ENCODE measurements around the gene MPV17. TPM values are rescaled to one million over a fixed set of nuclear protein-coding genes. Genes with fewer than 3 reads are reported as not detected.

The MPV17 gene
- total and polyA plus RNA-seq, 2 donors (not counting 1 experiment from before 2014, with no cell fraction given): 103 to 137 TPM

Other genes starting within 250 kb of the MPV17 start
- 0.39 and 0.52 TPM in 2 replicates for gene EMILIN1, start 244.5 kb downstream of the MPV17 start, total RNA-seq
- 0.24 and 0.27 TPM in 2 replicates for gene EMILIN1, start 244.5 kb downstream of the MPV17 start, polyA plus RNA-seq
- 4.0 and 5.5 TPM in 2 replicates for gene KHK, start 236.3 kb downstream of the MPV17 start, total RNA-seq
- gene KHK, start 236.3 kb downstream of the MPV17 start, polyA plus RNA-seq: 3.3 and 3.8 TPM in 2 replicates
- gene CGREF1, start 204.0 kb downstream of the MPV17 start, total RNA-seq: not detected in 2 replicates
- not detected in 2 replicates for gene CGREF1, start 204.0 kb downstream of the MPV17 start, polyA plus RNA-seq
- gene ABHD1, start 199.3 kb downstream of the MPV17 start, total RNA-seq: 0.73 and 1.5 TPM in 2 replicates
- 0.92 and 2.7 TPM in 2 replicates for gene ABHD1, start 199.3 kb downstream of the MPV17 start, polyA plus RNA-seq
- 44.6 and 46.0 TPM in 2 replicates for gene PREB, start 188.5 kb downstream of the MPV17 start, total RNA-seq
- gene PREB, start 188.5 kb downstream of the MPV17 start, polyA plus RNA-seq: 63.9 and 88.9 TPM in 2 replicates
- not detected in 2 replicates for gene PRR30, start 183.7 kb downstream of the MPV17 start, total RNA-seq
- not detected in 2 replicates for gene PRR30, start 183.7 kb downstream of the MPV17 start, polyA plus RNA-seq
- gene TCF23, start 174.1 kb downstream of the MPV17 start, total RNA-seq: 0.10 TPM in 1 of 2 replicates, not detected in the other
- not detected in 2 replicates for gene TCF23, start 174.1 kb downstream of the MPV17 start, polyA plus RNA-seq
- 88.8 and 89.9 TPM in 2 replicates for gene ATRAID, start 111.1 kb downstream of the MPV17 start, total RNA-seq
- gene ATRAID, start 111.1 kb downstream of the MPV17 start, polyA plus RNA-seq: 106 and 117 TPM in 2 replicates
- 46.1 and 50.8 TPM in 2 replicates for gene SLC5A6, start 110.8 kb downstream of the MPV17 start, total RNA-seq
- gene SLC5A6, start 110.8 kb downstream of the MPV17 start, polyA plus RNA-seq: 52.6 and 82.3 TPM in 2 replicates
- gene CAD, start 105.7 kb downstream of the MPV17 start, total RNA-seq: 35.6 and 36.0 TPM in 2 replicates
- 29.0 and 48.5 TPM in 2 replicates for gene CAD, start 105.7 kb downstream of the MPV17 start, polyA plus RNA-seq
- not detected in 2 replicates for gene SLC30A3, start 60.0 kb downstream of the MPV17 start, total RNA-seq
- gene SLC30A3, start 60.0 kb downstream of the MPV17 start, polyA plus RNA-seq: 0.07 and 0.09 TPM in 2 replicates
- gene DNAJC5G, start 47.7 kb downstream of the MPV17 start, total RNA-seq: 0.39 TPM in 1 of 2 replicates, not detected in the other
- not detected in 2 replicates for gene DNAJC5G, start 47.7 kb downstream of the MPV17 start, polyA plus RNA-seq
- not detected in 2 replicates for gene TRIM54, start 40.7 kb downstream of the MPV17 start, total RNA-seq
- not detected in 2 replicates for gene TRIM54, start 40.7 kb downstream of the MPV17 start, polyA plus RNA-seq
- gene UCN, start 14.7 kb downstream of the MPV17 start, total RNA-seq: 2.7 and 3.6 TPM in 2 replicates
- gene UCN, start 14.7 kb downstream of the MPV17 start, polyA plus RNA-seq: 4.3 and 4.5 TPM in 2 replicates
- gene GTF3C2, start 33.7 kb upstream of the MPV17 start, total RNA-seq: 114 and 121 TPM in 2 replicates
- gene GTF3C2, start 33.7 kb upstream of the MPV17 start, polyA plus RNA-seq: 84.8 and 91.4 TPM in 2 replicates
- 50.5 and 56.7 TPM in 2 replicates for gene EIF2B4, start 47.2 kb upstream of the MPV17 start, total RNA-seq
- 33.8 and 47.7 TPM in 2 replicates for gene EIF2B4, start 47.2 kb upstream of the MPV17 start, polyA plus RNA-seq
- 158 and 162 TPM in 2 replicates for gene SNX17, start 47.5 kb upstream of the MPV17 start, total RNA-seq
- gene SNX17, start 47.5 kb upstream of the MPV17 start, polyA plus RNA-seq: 79.6 and 103 TPM in 2 replicates
- gene ZNF513, start 57.6 kb upstream of the MPV17 start, total RNA-seq: 29.0 and 31.7 TPM in 2 replicates
- gene ZNF513, start 57.6 kb upstream of the MPV17 start, polyA plus RNA-seq: 29.5 and 36.8 TPM in 2 replicates
- 45.5 and 48.9 TPM in 2 replicates for gene PPM1G, start 86.5 kb upstream of the MPV17 start, total RNA-seq
- 23.7 and 27.1 TPM in 2 replicates for gene PPM1G, start 86.5 kb upstream of the MPV17 start, polyA plus RNA-seq
- gene NRBP1, start 105.5 kb upstream of the MPV17 start, total RNA-seq: 109 and 115 TPM in 2 replicates
- gene NRBP1, start 105.5 kb upstream of the MPV17 start, polyA plus RNA-seq: 69.2 and 105 TPM in 2 replicates
- 15.0 and 16.5 TPM in 2 replicates for gene KRTCAP3, start 119.3 kb upstream of the MPV17 start, total RNA-seq
- gene KRTCAP3, start 119.3 kb upstream of the MPV17 start, polyA plus RNA-seq: 8.6 TPM in 2 replicates
- gene IFT172, start 166.6 kb upstream of the MPV17 start, total RNA-seq: 33.3 and 41.0 TPM in 2 replicates
- 20.1 and 21.4 TPM in 2 replicates for gene IFT172, start 166.6 kb upstream of the MPV17 start, polyA plus RNA-seq
- not detected in 2 replicates for gene FNDC4, start 172.1 kb upstream of the MPV17 start, total RNA-seq
- gene FNDC4, start 172.1 kb upstream of the MPV17 start, polyA plus RNA-seq: 0.17 and 0.31 TPM in 2 replicates
- gene GCKR, start 173.7 kb upstream of the MPV17 start, total RNA-seq: not detected in 2 replicates
- not detected in 2 replicates for gene GCKR, start 173.7 kb upstream of the MPV17 start, polyA plus RNA-seq

All from B cell (primary cell).